Fibroblast of upper back skin (primary cell): ENCODE data around the gene ARHGAP4.

ENCODE experiments used
- DNase-seq: peaks from one replicate; pipeline ENCODE4 v3.0.0-alpha.2; 2013

Gene ARHGAP4

GRCh38 chrX:153925739-153926551 lies at the start of gene ARHGAP4:
Gene ARHGAP4, minus strand, starts transcription at chrX:153926264. Its CDS starts 62 bp downstream, at chrX:153926202.
- no peak for DNase-seq

GRCh38 chrX:153974726-153975286 lies 48.7 kb upstream of the ARHGAP4 start:
- DNase-seq = no peak

- DNase-seq = no peak
These were observed 48.1 kb upstream of the ARHGAP4 start for GRCh38 chrX:153974003-153974725.

GRCh38 chrX:153973127-153974002 lies 47.3 kb upstream of the ARHGAP4 start:
- DNase-seq = no peak

- peak; percentile 87 for DNase-seq
These were observed 46.5 kb upstream of the ARHGAP4 start, which contains the start of gene TMEM187 for GRCh38 chrX:153972368-153973126. Gene TMEM187, plus strand, starts transcription at chrX:153972754. Its CDS starts 9,309 bp downstream, at chrX:153982063.

GRCh38 chrX:153971450-153972367 lies 45.6 kb upstream of the ARHGAP4 start, which contains the start of gene HCFC1:
Gene HCFC1, minus strand, starts transcription at chrX:153971818. Its CDS starts 978 bp downstream, at chrX:153970840.
- DNase-seq = peak; percentile 91

GRCh38 chrX:153971124-153971449 lies 45.0 kb upstream of the ARHGAP4 start:
- peak; percentile 85 for DNase-seq

- peak; percentile 65 for DNase-seq
These were observed 44.5 kb upstream of the ARHGAP4 start for GRCh38 chrX:153970357-153971123.

- no peak for DNase-seq
These were observed 43.9 kb upstream of the ARHGAP4 start for GRCh38 chrX:153969904-153970356.

GRCh38 chrX:153969125-153969903 lies 43.2 kb upstream of the ARHGAP4 start:
- no peak for DNase-seq

GRCh38 chrX:153968754-153969124 lies 42.7 kb upstream of the ARHGAP4 start:
- DNase-seq = no peak

- DNase-seq = no peak
These were observed 42.2 kb upstream of the ARHGAP4 start for GRCh38 chrX:153968255-153968654.

- no peak for DNase-seq
These were observed 41.6 kb upstream of the ARHGAP4 start for GRCh38 chrX:153967536-153968224.

- no peak for DNase-seq
These were observed 40.9 kb upstream of the ARHGAP4 start for GRCh38 chrX:153966841-153967535.

- no peak for DNase-seq
These were observed 40.2 kb upstream of the ARHGAP4 start for GRCh38 chrX:153966283-153966688.

- no peak for DNase-seq
These were observed 39.3 kb upstream of the ARHGAP4 start for GRCh38 chrX:153965406-153965805.

- no peak for DNase-seq
These were observed 38.0 kb upstream of the ARHGAP4 start for GRCh38 chrX:153964105-153964504.

GRCh38 chrX:153963546-153963945 lies 37.5 kb upstream of the ARHGAP4 start:
- DNase-seq = no peak
